Kidney capillary endothelial cell (primary cell): ENCODE data around the gene MAST1.
"Not testable (repeated sequence)": the region's sequence is repeated elsewhere in the genome, so short reads cannot be mapped to it uniquely, and the experiment has no call there.

Source experiments
- DNase-seq: peaks from one replicate; pipeline ENCODE4 v3.0.0-alpha.2; 2018; ENCODE audit warnings: low spot score

MAST1 gene

GRCh38 chr19:12801466-12802266 lies 36.6 kb upstream of the MAST1 start, which contains the start of the genes PRDX2 and THSD8:
PRDX2 (minus strand) TSS chr19:12801800; CDS start chr19:12801261, 539 bp downstream.
THSD8 (plus strand) TSS chr19:12802069; CDS start chr19:12802072, 3 bp downstream.
- DNase-seq = no peak

- no peak for DNase-seq
Observed at GRCh38 chr19:12802267-12803106, 35.8 kb upstream of the MAST1 start.

- no peak for DNase-seq
Observed at GRCh38 chr19:12804051-12804450, 34.3 kb upstream of the MAST1 start.

GRCh38 chr19:12806242-12807081 lies 31.9 kb upstream of the MAST1 start, which contains the start of gene RNASEH2A:
RNASEH2A (plus strand) TSS chr19:12806584; CDS start chr19:12806674, 90 bp downstream.
- DNase-seq = peak; percentile 92

GRCh38 chr19:12815088-12815487 lies 23.2 kb upstream of the MAST1 start:
- no peak for DNase-seq

- DNase-seq = not testable (repeated sequence)
Observed at GRCh38 chr19:12817188-12817587, 21.1 kb upstream of the MAST1 start.

- not testable (repeated sequence) for DNase-seq
Observed at GRCh38 chr19:12817810-12818209, 20.5 kb upstream of the MAST1 start.

- no peak for DNase-seq
Observed at GRCh38 chr19:12821761-12822160, 16.6 kb upstream of the MAST1 start.

GRCh38 chr19:12825254-12826131 lies 12.8 kb upstream of the MAST1 start:
- DNase-seq = no peak

GRCh38 chr19:12828494-12828893 lies 9.8 kb upstream of the MAST1 start:
- no peak for DNase-seq

GRCh38 chr19:12833418-12833737 lies 4.9 kb upstream of the MAST1 start:
- DNase-seq = no peak

- no peak for DNase-seq
Observed at GRCh38 chr19:12833738-12834565, 4.4 kb upstream of the MAST1 start.

- DNase-seq = no peak
Observed at GRCh38 chr19:12834566-12834943, 3.8 kb upstream of the MAST1 start, which contains the start of gene RTBDN. RTBDN (minus strand) TSS chr19:12834579; CDS start chr19:12829979, 4,600 bp downstream.

GRCh38 chr19:12834976-12835757 lies 3.1 kb upstream of the MAST1 start:
- DNase-seq = no peak

GRCh38 chr19:12836529-12836863 lies 1.8 kb upstream of the MAST1 start:
- no peak for DNase-seq

- no peak for DNase-seq
Observed at GRCh38 chr19:12837225-12837624, 1.1 kb upstream of the MAST1 start.

GRCh38 chr19:12838886-12839756 lies 806 bp downstream of the MAST1 start:
- DNase-seq = no peak
